IMR-90 (cell line): ENCODE results near the gene MFRP.

Experiments
- CHD1 ChIP-seq: IDR thresholded peaks from 2 replicates; pipeline ENCODE4 v1.6.1; 2012; ENCODE audit warnings: low read depth, low read length, improper control_type of control experiment
- CTCF ChIP-seq: conservative IDR thresholded peaks from 2 replicates; pipeline ENCODE4 v1.5.1; 2012; ENCODE audit warnings: mild to moderate bottlenecking, low read depth, low read length, improper control_type of control experiment
- FOS ChIP-seq: fragments of 150-350 bp; IDR thresholded peaks from 2 replicates; pipeline ENCODE4 v1.6.1; 2016; ENCODE audit warnings: low read depth, low read length
- MAFK ChIP-seq: IDR thresholded peaks from 2 replicates; pipeline ENCODE4 v1.6.1; 2012; ENCODE audit warnings: low read depth, low read length, improper control_type of control experiment
- POLR2A ChIP-seq: IDR thresholded peaks from 2 replicates; pipeline ENCODE4 v1.6.1; 2012; ENCODE audit warnings: mild to moderate bottlenecking, low read depth, low read length
- RAD21 ChIP-seq: IDR thresholded peaks from 2 replicates; pipeline ENCODE4 v1.6.1; 2012; ENCODE audit warnings: low read length, improper control_type of control experiment
- SMC3 ChIP-seq: fragments of 150-350 bp; IDR thresholded peaks from 2 replicates; pipeline ENCODE4 v1.6.1; 2016; ENCODE audit warnings: low read depth, mild to moderate bottlenecking, antibody characterized with exemption, low read length, moderate library complexity

- TF ChIP-seq CTCF (no peak), RAD21 (no peak), MAFK (no peak), CHD1 (no peak), POLR2A (no peak), SMC3 (no peak), FOS (no peak)
Observed at GRCh38 chr11:119363851-119364590, 17.5 kb upstream of the MFRP start.
